Measurements from ENCODE around the gene SMCR8. TPM values are rescaled to one million over a fixed set of nuclear protein-coding genes. Genes with fewer than 3 reads are reported as not detected.
A peak's percentile ranks its signal among the peaks of the same experiment; 100 is the strongest.

The SMCR8 gene
- total and polyA plus RNA-seq, 10 of the 15 experiments (the other 5 are each of a cell fraction or from before 2014, with no cell fraction given): 0.52 to 16.4 (median 8.0) TPM

- Histone ChIP-seq H3K9ac (ENCODE audit: control insufficient read depth, insufficient read depth, low read length) (peak overlapping the region; percentile 81), H3K4me3 (peak overlapping the region; percentile 88), H4K20me1 (ENCODE audit: control insufficient read depth, insufficient read depth) (no peaks in the 10 kb centered on the region), H3K27me3 (replicated peaks in 1 of 2; ENCODE audit: control insufficient read depth in 2 of 2, insufficient read depth in 2 of 2, low read length in 1 of 2) (no peaks in the 10 kb centered on the region), H3K4me1 (ENCODE audit: control insufficient read depth, insufficient read depth, low read length) (0 out of 2 replicates have a peak, but pooled peaks cover 3% of the 10 kb centered on the region), H2AFZ (ENCODE audit: control insufficient read depth, low read depth, low read length) (peak overlapping the region; percentile 85), H3K27ac (ENCODE audit: control insufficient read depth, insufficient read depth) (peak overlapping the region; percentile 64), H3K4me2 (ENCODE audit: control insufficient read depth, insufficient read depth) (peak overlapping the region; percentile 92), H3K79me2 (ENCODE audit: control insufficient read depth, insufficient read depth, low read length) (peaks cover 15% of the 10 kb centered on the region), H3K9me3 (replicated peaks; ENCODE audit: control insufficient read depth, insufficient read depth, low read length) (no peaks in the 10 kb centered on the region), H3K36me3 (ENCODE audit: control insufficient read depth in 2 of 2, insufficient read depth in 2 of 2, low read length in 1 of 2) (no peaks in the 10 kb centered on the region; a peak in 1 of 4 replicates)
- ChIA-PET CTCF (interaction anchor here (0.9 kb wide), 1 partner anchor 114 kb away, joined by 3 read pairs; no protein-coding TSS in a partner anchor), SMC1A (ENCODE audit: uncharacterized antibody, unreplicated experiment) (interaction anchor here (1.2 to 1.4 kb wide), 2 partner anchors 49 to 114 kb away, joined by 3 read pairs; no protein-coding TSS in a partner anchor), POLR2A (interaction anchor here (1.4 kb wide), 1 partner anchor 49 kb away, joined by 5 read pairs; no protein-coding TSS in a partner anchor), RAD21 (ENCODE audit: unreplicated experiment) (no interaction called here)
- intact Hi-C loops (cut with micrococcal nuclease; ENCODE audit: unreplicated experiment) (no loop called here), in situ Hi-C loops (cut with MboI) (no loop called here)
- FAIRE-seq: no peak
- ATAC-seq: peak; percentile 25
- TSS peak; percentile 84 for BruUV-seq (replicated peaks)
- WGBS (ENCODE audit: insufficient coverage, insufficient replicate concordance, low lambda C conversion rate, missing lambda C conversion rate): 6% methylated on average over 14 of the region's 14 CpGs
- TF ChIP-seq RUNX3 (IDR thresholded peaks at IDR 0.05; ENCODE audit: low read length) (0 out of 2 replicates have a peak, but pooled peaks have one; percentile 2), E2F4 (IDR thresholded peaks at IDR 0.05; ENCODE audit: low read depth, low read length) (no peak), HDGF (IDR thresholded peaks at IDR 0.05) (no peak), CTCF (IDR thresholded peaks at IDR 0.05 in 2 of 3, conservative IDR thresholded peaks at IDR 0.05 in 1 of 3; ENCODE audit: control insufficient read depth in 2 of 3, extremely low read depth in 1 of 3, insufficient read depth in 1 of 3, low read depth in 3 of 3, low read length in 3 of 3) (0 out of 6 replicates have a peak, but pooled peaks of 1 of the 3 experiments have one; percentile 15), PML (IDR thresholded peaks at IDR 0.05; ENCODE audit: low read length) (no peak)
- no peak for DNase-seq (ENCODE audit: low read depth, low spot score)
These were observed 47.6 kb downstream of the SMCR8 start for GRCh38 chr17:18362698-18363100.
